GM19351 (cell line): ENCODE results near the gene SALL1.

ENCODE experiments used
- ATAC-seq: cut with Tn5 transposase; IDR thresholded peaks from one replicate; pipeline ENCODE4 v1.9.1; 2021; ENCODE audit warnings: mild to moderate bottlenecking, moderate library complexity; ENCODE audit not compliant: unreplicated experiment

SALL1 gene

GRCh38 chr16:51150888-51151320 lies at the start of gene SALL1:
TSS of gene SALL1 (minus strand) at chr16:51151270. CDS start at chr16:51151241, 29 bp downstream.
- no peak for ATAC-seq

GRCh38 chr16:51200793-51201192 lies 49.7 kb upstream of the SALL1 start:
- no peak for ATAC-seq

- ATAC-seq: no peak
Observed at GRCh38 chr16:51197953-51198748, 47.1 kb upstream of the SALL1 start.

GRCh38 chr16:51193879-51194278 lies 42.8 kb upstream of the SALL1 start:
- ATAC-seq: no peak

GRCh38 chr16:51184702-51185433 lies 33.8 kb upstream of the SALL1 start:
- ATAC-seq: peak; percentile 47

- no peak for ATAC-seq
Observed at GRCh38 chr16:51181503-51181811, 30.4 kb upstream of the SALL1 start.

- ATAC-seq: no peak
Observed at GRCh38 chr16:51180719-51181502, 29.8 kb upstream of the SALL1 start.

GRCh38 chr16:51175081-51175480 lies 24.0 kb upstream of the SALL1 start:
- no peak for ATAC-seq

GRCh38 chr16:51172368-51172767 lies 21.3 kb upstream of the SALL1 start:
- ATAC-seq: no peak

- no peak for ATAC-seq
Observed at GRCh38 chr16:51168755-51169154, 17.7 kb upstream of the SALL1 start.

- ATAC-seq: no peak
Observed at GRCh38 chr16:51167170-51167895, 16.3 kb upstream of the SALL1 start.

GRCh38 chr16:51166541-51166940 lies 15.5 kb upstream of the SALL1 start:
- ATAC-seq: no peak

GRCh38 chr16:51166091-51166490 lies 15.0 kb upstream of the SALL1 start:
- ATAC-seq: no peak

GRCh38 chr16:51165043-51165442 lies 14.0 kb upstream of the SALL1 start:
- ATAC-seq: no peak

- no peak for ATAC-seq
Observed at GRCh38 chr16:51164574-51164973, 13.5 kb upstream of the SALL1 start.

GRCh38 chr16:51163894-51164566 lies 13.0 kb upstream of the SALL1 start:
- no peak for ATAC-seq

- ATAC-seq: no peak
Observed at GRCh38 chr16:51163366-51163765, 12.3 kb upstream of the SALL1 start.

GRCh38 chr16:51161440-51162195 lies 10.5 kb upstream of the SALL1 start:
- no peak for ATAC-seq

GRCh38 chr16:51159865-51160264 lies 8.8 kb upstream of the SALL1 start:
- ATAC-seq: no peak

GRCh38 chr16:51159296-51159695 lies 8.2 kb upstream of the SALL1 start:
- ATAC-seq: no peak
